DOHH2 (cell line): ENCODE measurements around the gene PTPRC.

Experiments used
- H3F3A ChIP-seq: fragments of 200-600 bp; sonication (generic), shearing (Covaris generic); 2 replicates; pipeline ENCODE4 v1.6.0; 2016; ENCODE audit warnings: antibody characterized with exemption, mild to moderate bottlenecking; ENCODE audit not compliant: control insufficient read depth, insufficient read depth
- H3K27ac ChIP-seq: fragments of 200-600 bp; sonication (generic); 2 replicates; pipeline ENCODE4 v1.5.1; 2014; ENCODE audit warnings: low read depth, mild to moderate bottlenecking, low read length, moderate library complexity
- H3K27me3 ChIP-seq: fragments of 200-600 bp; sonication (generic); 2 replicates; pipeline ENCODE4 v1.6.1; 2014; ENCODE audit warnings: mild to moderate bottlenecking, low read length, mixed read lengths; ENCODE audit not compliant: control insufficient read depth
- H3K36me3 ChIP-seq: fragments of 200-600 bp; sonication (generic); 2 replicates; pipeline ENCODE4 v1.6.1; 2014; ENCODE audit warnings: mild to moderate bottlenecking, low read length, moderate library complexity, mixed read lengths; ENCODE audit not compliant: control insufficient read depth
- H3K4me1 ChIP-seq: fragments of 200-600 bp; sonication (generic); 2 replicates; pipeline ENCODE4 v1.6.1; 2014; ENCODE audit warnings: mild to moderate bottlenecking, low read length, mixed read lengths; ENCODE audit not compliant: control insufficient read depth
- H3K4me2 ChIP-seq: fragments of 200-600 bp; sonication (generic); 2 replicates; pipeline ENCODE4 v1.6.0; 2014; ENCODE audit warnings: mild to moderate bottlenecking, low read length, moderate library complexity
- H3K4me3 ChIP-seq: fragments of 200-600 bp; sonication (generic); 2 replicates; pipeline ENCODE4 v1.5.1; 2014; ENCODE audit warnings: mild to moderate bottlenecking, low read length, mixed read lengths
- H3K79me2 ChIP-seq: fragments of 200-600 bp; sonication (generic); 2 replicates; pipeline ENCODE4 v1.6.1; 2014; ENCODE audit warnings: mild to moderate bottlenecking, low read length, mixed read lengths; ENCODE audit not compliant: control insufficient read depth
- H3K9me2 ChIP-seq: fragments of 200-600 bp; sonication (generic); replicated peaks from 2 replicates; pipeline ENCODE4 v1.6.1; 2014; ENCODE audit warnings: mild to moderate bottlenecking, low read length, mixed read lengths; ENCODE audit not compliant: control insufficient read depth
- H3K9me3 ChIP-seq: fragments of 200-600 bp; sonication (generic); 2 replicates; pipeline ENCODE4 v1.6.1; 2014; ENCODE audit warnings: antibody characterized with exemption, low read length, mixed read lengths; ENCODE audit not compliant: control insufficient read depth, insufficient read depth
- H4K20me1 ChIP-seq: fragments of 200-600 bp; sonication (generic); 2 replicates; pipeline ENCODE4 v1.6.0; 2014; ENCODE audit warnings: low read depth, mild to moderate bottlenecking, antibody characterized with exemption, low read length, moderate library complexity; ENCODE audit not compliant: control insufficient read depth, insufficient read depth
- CTCF ChIP-seq: fragments of 200-600 bp; sonication (generic); IDR thresholded peaks from one replicate; pipeline ENCODE4 v1.5.1; 2014; ENCODE audit warnings: antibody characterized with exemption, mild to moderate bottlenecking, low read depth, low read length; ENCODE audit not compliant: poor library complexity, severe bottlenecking
- EZH2phosphoT487 ChIP-seq: fragments of 200-600 bp; sonication (generic); IDR thresholded peaks from 2 replicates; pipeline ENCODE4 v1.6.1; 2017; ENCODE audit warnings: borderline replicate concordance, mild to moderate bottlenecking, antibody characterized with exemption, low read length, moderate library complexity, mixed read lengths

PTPRC gene

GRCh38 chr1:198649232-198649967, 10.6 kb downstream of the PTPRC start:
- H3K36me3 ChIP-seq, result peaks cover 83% of the 10 kb centered on the region
- no peaks in the 10 kb centered on the region for H4K20me1 ChIP-seq
- H3F3A ChIP-seq, result peaks cover 71% of the 10 kb centered on the region
- H3K4me1 ChIP-seq, result peaks cover 99% of the 10 kb centered on the region
- peaks cover 100% of the 10 kb centered on the region for H3K79me2 ChIP-seq
- no peaks in the 10 kb centered on the region for H3K9me2 ChIP-seq
- peak overlapping the region; percentile 54 for H3K4me3 ChIP-seq
- H3K27me3 ChIP-seq, result no peaks in the 10 kb centered on the region
- H3K27ac ChIP-seq, result peak overlapping the region; percentile 100
- no peak for TF ChIP-seq EZH2phosphoT487
- no peaks in the 10 kb centered on the region for H3K9me3 ChIP-seq
- H3K4me2 ChIP-seq, result peak overlapping the region; percentile 69

DNA sequence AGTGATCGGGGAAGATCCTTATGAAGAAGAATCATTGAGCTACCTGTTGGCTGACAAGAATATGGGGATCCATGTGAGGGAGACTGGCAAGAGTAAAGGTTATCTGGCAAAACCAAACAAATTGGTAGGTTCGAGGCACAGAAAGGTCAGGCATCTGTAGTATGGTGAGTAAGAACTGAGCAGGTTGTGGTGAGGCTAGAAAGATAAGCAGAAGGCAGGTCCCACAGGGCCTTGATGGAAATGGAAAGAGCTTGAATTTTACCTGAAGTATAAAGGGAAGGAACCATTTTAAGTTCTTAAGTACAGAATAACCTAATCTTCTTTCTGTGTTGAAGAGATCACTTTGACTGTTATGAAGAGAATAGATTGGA, 11.1 kb downstream of the PTPRC start:
- Histone ChIP-seq H3K4me2 (peak overlapping the region; percentile 69), H3K4me3 (peak overlapping the region; percentile 54), H3K79me2 (peaks cover 100% of the 10 kb centered on the region), H3K4me1 (peaks cover 98% of the 10 kb centered on the region), H3K9me3 (no peaks in the 10 kb centered on the region), H4K20me1 (no peaks in the 10 kb centered on the region), H3K36me3 (peaks cover 80% of the 10 kb centered on the region), H3K9me2 (no peaks in the 10 kb centered on the region), H3K27me3 (no peaks in the 10 kb centered on the region), H3F3A (peaks cover 75% of the 10 kb centered on the region), H3K27ac (peak overlapping the region; percentile 100)
- TF ChIP-seq EZH2phosphoT487, result no peak
- TF ChIP-seq CTCF, result no peak

DNA sequence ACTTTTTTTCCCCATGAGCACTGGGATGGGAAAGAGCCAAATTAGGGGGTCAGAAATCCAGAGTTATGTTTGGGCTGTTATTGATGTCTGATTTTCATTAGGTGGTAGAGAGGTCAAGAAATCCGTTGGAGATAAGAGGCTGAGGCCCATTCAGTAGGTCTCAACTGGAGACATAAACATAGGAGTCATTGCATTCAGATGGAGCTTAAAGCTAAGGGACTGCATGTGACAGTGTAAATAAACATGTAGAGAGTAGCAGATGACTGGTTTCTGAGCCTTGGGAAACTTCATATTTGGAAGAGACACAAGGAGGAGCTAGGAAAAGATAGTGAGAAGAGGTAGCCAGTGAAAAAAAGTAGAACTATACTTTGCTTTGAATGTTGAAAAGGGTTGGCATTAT, 11.7 kb downstream of the PTPRC start:
- TF ChIP-seq EZH2phosphoT487 (no peak), CTCF (no peak)
- H3K4me2 ChIP-seq, result peak overlapping the region; percentile 69

GRCh38 chr1:198651650-198652400, 13.0 kb downstream of the PTPRC start:
- H3K4me1 ChIP-seq, result peaks cover 98% of the 10 kb centered on the region
- peaks cover 75% of the 10 kb centered on the region for H3K36me3 ChIP-seq
- peak overlapping the region; percentile 62 for H3K4me3 ChIP-seq
- H4K20me1 ChIP-seq, result no peaks in the 10 kb centered on the region
- no peaks in the 10 kb centered on the region for H3K9me3 ChIP-seq
- peaks cover 100% of the 10 kb centered on the region for H3K79me2 ChIP-seq
- H3K27ac ChIP-seq, result peak overlapping the region; percentile 100
- H3K4me2 ChIP-seq, result peak overlapping the region; percentile 69
- H3K27me3 ChIP-seq, result no peaks in the 10 kb centered on the region
- H3F3A ChIP-seq, result peaks cover 84% of the 10 kb centered on the region
- H3K9me2 ChIP-seq, result no peaks in the 10 kb centered on the region
- TF ChIP-seq CTCF (no peak), EZH2phosphoT487 (no peak)

More for the DNA sequence above, 11.7 kb downstream of the PTPRC start:
- Histone ChIP-seq H3K36me3 (peaks cover 80% of the 10 kb centered on the region), H3K4me3 (peak overlapping the region; percentile 54), H3K27ac (peak overlapping the region; percentile 100), H3K79me2 (peaks cover 100% of the 10 kb centered on the region), H3F3A (peaks cover 80% of the 10 kb centered on the region), H3K9me3 (no peaks in the 10 kb centered on the region), H4K20me1 (no peaks in the 10 kb centered on the region), H3K9me2 (no peaks in the 10 kb centered on the region), H3K4me1 (peaks cover 98% of the 10 kb centered on the region), H3K27me3 (no peaks in the 10 kb centered on the region)
